GM10266 (cell line): ENCODE data around the gene MACROD2.

ENCODE experiments used
- DNase-seq: peaks from one replicate; pipeline ENCODE4 v3.0.0; 2012; ENCODE audit errors: extremely low spot score
- TF ChIP-seq, protein P1 (sequence below): IDR thresholded peaks from 2 replicates; pipeline ENCODE4 v1.5.1; 2012; ENCODE audit warnings: mild to moderate bottlenecking, low read depth; ENCODE audit not compliant: control insufficient read depth, insufficient read depth; ENCODE audit errors: missing control alignments

Gene MACROD2

GRCh38 chr20:14342918-14343317 lies 347.6 kb downstream of the MACROD2 start:
- TF ChIP-seq, protein P1, sequence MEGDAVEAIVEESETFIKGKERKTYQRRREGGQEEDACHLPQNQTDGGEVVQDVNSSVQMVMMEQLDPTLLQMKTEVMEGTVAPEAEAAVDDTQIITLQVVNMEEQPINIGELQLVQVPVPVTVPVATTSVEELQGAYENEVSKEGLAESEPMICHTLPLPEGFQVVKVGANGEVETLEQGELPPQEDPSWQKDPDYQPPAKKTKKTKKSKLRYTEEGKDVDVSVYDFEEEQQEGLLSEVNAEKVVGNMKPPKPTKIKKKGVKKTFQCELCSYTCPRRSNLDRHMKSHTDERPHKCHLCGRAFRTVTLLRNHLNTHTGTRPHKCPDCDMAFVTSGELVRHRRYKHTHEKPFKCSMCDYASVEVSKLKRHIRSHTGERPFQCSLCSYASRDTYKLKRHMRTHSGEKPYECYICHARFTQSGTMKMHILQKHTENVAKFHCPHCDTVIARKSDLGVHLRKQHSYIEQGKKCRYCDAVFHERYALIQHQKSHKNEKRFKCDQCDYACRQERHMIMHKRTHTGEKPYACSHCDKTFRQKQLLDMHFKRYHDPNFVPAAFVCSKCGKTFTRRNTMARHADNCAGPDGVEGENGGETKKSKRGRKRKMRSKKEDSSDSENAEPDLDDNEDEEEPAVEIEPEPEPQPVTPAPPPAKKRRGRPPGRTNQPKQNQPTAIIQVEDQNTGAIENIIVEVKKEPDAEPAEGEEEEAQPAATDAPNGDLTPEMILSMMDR: no peak
- DNase-seq: no peak

GRCh38 chr20:14343491-14344065 lies 348.3 kb downstream of the MACROD2 start:
- TF ChIP-seq, protein P1: no peak
- DNase-seq: no peak

DNA sequence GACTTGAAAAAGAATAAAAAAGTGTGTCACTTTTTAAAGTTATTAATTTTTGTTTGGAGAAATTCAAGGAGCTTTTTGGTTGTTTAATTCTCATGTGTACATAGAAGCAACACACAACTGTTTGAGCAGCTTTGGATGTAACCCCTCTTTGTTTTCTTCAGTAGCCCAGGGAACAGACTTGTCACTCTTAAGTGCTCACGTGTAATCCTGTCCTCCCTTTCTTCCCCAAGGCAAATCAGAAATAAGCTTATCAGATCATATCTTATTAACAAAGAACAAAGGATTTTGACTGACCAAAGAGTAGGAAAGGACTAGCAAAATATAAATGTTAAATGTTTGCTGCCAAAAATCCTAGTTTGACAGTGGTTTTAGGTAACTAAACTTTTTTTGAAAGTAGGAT lies 349.4 kb downstream of the MACROD2 start:
- TF ChIP-seq, protein P1: no peak

DNA sequence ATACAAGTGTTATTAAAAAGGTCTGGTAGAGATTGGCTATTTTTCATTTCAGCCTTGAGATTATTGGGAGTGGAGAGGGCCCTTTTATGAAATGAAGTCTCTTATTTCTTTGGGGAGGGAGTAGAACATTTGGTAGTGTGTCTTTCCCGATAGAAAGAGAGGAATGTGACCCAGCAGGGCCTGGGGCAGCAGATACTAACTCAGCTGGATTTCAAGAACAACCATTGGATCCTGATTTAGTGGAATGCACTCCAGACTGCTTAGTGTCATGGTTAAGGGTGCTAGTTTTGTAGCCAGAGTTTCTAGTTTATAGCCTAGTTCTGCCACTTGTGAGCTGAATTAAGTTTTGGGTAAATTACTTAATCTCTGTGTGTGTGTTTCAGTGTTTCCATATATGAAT lies 360.5 kb downstream of the MACROD2 start:
- no peak for DNase-seq
- TF ChIP-seq, protein P1: no peak

More for the DNA sequence above, 349.4 kb downstream of the MACROD2 start:
- no peak for DNase-seq

GRCh38 chr20:14360416-14360815 lies 365.1 kb downstream of the MACROD2 start:
- TF ChIP-seq, protein P1: no peak
- DNase-seq: no peak

GRCh38 chr20:14361509-14362345 lies 366.4 kb downstream of the MACROD2 start:
- DNase-seq: no peak
- TF ChIP-seq, protein P1: no peak

- DNase-seq: no peak
Observed at GRCh38 chr20:14374196-14374595, 378.9 kb downstream of the MACROD2 start.

More at GRCh38 chr20:14374196-14374595, 378.9 kb downstream of the MACROD2 start:
- TF ChIP-seq, protein P1: no peak
